ENCODE data around the gene BMP8B.

BMP8B gene

DNA sequence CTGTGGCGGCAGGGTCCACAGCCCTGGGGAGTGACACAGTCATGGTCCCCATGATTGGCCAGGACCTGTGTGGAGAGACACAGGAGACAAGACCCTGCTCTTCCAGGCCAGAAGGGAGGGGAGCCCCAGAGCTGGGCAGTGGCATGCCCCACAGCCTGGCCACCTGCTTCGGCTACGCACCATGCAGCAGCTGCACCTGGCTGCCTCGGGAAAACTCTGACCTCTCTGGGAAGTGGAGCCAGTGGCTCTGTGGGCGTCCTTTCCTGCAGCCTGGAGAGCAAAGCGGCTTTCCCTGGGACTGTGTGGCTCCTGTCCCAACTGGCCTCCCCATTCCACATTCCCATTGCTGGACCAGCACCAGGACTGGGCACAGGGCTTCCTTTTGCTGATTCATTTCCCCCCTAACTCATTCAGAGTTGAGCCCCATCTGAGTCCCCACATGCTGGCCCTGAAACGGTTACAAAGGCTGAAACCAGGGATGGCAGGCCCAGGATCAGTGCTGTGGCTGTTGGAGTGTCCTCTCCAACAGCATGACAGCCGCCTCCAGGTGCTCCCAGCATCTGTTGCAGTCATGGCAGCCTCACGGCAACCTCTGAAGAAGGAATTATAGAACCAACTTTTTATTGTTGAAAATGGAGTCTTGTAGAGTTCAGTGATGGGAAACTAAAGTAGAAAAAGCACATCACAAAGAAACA lies 32.6 kb downstream of the BMP8B start:
- no peak for DNase-seq

DNA sequence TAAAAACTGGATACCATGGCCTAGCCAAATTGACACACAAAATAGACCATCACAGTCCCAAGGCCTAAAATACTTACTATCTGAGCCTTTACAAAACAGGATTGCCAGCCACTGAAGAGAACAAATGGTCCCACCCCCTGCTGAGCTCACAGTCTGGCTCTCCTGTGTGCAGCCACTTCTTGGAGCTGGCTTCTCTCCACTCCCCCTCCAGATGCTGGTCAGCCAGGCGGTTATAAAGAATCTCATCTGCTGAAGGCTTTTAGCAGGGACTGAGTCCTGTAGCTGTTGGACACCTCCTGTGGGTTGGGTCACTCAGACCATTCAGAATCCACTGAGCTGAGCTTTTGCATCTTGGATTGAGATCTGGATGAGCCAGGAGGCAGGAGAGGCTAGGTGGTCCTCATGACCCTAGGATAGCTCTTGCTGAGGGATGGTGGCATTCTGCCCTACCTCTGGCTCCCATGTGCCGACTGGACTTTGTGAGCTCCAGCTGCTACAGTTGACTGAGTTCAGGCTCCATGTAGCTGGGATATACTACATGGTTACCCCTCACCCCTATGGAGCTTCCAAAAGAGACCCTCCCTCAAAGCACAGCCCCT lies 33.7 kb downstream of the BMP8B start:
- DNase-seq: no peak

DNA sequence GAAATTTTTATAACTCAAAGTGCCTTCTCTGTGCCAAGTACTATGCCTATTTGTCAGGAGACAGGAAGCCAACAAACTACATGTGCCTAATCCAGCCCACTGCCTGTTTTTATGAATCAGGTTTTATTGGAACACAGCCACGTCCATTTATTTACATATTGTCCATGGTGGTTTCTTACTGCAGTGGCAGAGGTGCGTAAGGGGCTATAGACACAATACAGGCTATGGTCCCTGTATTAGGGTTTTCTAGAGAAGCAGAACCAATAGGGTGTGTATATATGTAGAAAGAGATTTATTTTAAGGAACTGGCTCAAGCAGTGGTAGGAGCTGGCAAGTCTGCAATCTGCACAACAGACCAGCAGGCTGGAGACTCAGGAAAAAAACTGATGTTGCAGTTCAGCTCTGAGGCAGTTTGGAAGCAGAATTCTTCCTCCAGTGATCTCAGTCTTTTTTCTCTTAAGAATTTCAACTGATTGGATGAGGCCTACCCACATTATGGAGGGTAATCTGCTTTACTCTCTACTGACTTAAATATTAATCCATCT lies 34.6 kb downstream of the BMP8B start:
- no peak for DNase-seq

DNA sequence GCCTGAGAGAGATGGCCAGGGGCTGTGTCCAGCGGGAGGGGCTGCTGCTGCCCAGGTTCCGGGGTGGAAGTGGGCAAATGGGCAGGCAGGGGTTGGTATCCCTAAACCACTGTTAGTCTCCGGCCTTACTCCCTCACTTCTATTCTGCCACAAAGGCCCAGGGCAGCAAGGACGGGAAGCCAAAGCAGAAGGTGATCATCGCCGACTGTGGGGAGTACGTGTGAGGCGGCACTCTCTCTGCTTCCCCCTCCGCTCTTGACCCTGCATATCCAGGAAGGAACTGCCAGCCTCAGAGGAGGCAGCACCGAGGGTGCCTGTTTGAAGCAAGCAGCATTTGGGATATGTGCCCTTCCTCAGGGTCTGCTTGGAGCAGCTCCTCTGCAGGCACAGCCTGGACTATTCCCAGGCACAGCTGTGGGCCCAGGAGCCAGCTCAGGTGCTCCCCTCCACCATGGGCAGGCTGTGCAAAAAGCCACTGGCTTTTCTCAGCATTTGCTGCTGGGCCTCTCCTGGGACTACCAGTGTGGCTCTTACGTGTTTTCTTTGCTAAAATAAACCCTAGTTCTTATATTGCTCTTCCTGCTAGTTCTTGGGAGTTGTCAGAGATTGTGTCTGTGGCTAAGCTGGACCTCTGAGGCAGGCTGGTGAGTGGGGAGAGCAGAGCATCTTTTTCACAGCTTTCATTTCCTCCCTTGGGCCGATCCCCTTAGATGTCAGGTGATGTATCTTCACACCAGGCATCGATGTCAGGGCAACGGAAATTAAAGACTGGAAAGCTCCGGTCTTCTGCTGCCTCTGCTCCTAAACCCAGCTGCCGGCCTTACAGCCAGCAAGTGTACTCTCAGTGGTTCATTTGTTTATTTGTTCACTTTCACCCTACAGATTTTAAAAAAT lies 35.3 kb downstream of the BMP8B start:
- DNase-seq: no peak

DNA sequence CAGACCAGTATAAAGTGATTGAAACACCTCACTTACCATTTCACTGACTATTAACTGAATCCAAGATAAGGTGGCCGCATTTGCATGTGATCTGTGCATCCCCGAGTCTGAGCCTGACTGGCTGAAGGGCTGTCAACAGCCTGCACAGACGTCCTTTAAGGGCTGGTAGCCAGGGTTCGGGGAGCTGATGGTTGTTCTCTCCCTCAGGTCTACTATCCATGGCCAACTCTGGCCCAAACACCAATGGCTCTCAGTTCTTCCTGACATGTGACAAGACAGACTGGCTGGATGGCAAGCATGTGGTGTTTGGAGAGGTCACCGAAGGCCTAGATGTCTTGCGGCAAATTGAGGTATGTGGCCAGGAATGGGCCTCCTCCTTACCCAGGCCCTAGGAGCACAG lies 36.0 kb downstream of the BMP8B start:
- DNase-seq: no peak

DNA sequence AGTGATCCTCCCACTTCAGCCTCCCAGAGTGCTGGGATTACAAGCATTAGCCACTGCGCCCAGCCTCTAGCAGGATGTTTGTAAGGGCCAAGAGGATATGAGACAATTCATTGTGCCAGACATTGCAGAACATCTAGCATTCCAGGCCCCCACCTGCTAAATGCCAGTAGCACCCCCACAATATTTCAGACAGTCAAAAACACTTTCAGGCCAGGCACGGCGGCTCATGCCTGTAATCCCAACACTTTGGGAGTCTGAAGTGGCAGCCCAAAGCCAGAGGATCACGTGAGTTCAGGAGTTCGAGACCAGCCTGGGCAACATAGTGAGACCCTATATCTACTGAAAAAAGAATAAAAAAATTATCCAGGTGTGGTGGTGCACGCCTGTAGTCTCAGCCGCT lies 37.1 kb downstream of the BMP8B start:
- no peak for DNase-seq

DNA sequence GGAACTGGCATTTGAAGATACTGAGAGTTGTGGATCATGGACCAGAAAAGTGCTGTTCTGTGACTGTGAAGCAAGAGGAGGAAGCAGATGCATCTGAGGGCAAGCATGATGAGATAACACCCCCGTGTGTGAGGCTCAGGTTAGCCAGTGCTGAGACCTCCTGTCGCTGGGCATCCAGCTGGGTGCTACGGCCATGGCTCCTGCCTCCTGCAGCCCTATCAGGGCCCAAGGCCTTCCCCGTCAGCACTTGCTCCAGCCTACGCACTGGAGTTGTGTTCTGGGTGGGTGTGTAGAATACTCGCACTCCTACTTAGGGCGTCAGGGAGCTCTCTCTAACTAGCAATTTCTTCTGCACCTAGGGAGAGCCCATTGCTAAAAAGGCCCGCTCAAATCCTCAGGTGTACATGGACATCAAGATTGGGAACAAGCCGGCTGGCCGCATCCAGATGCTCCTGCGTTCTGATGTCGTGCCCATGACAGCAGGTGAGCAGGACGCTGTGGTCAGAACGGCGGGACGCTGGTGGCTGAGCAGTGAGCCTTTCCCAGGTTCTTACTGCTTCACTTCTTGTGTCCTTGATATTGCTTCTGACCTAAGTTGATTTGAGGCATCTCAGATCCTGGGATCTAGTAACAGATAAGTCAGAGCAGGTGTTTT lies 43.5 kb downstream of the BMP8B start:
- no peak for DNase-seq

DNA sequence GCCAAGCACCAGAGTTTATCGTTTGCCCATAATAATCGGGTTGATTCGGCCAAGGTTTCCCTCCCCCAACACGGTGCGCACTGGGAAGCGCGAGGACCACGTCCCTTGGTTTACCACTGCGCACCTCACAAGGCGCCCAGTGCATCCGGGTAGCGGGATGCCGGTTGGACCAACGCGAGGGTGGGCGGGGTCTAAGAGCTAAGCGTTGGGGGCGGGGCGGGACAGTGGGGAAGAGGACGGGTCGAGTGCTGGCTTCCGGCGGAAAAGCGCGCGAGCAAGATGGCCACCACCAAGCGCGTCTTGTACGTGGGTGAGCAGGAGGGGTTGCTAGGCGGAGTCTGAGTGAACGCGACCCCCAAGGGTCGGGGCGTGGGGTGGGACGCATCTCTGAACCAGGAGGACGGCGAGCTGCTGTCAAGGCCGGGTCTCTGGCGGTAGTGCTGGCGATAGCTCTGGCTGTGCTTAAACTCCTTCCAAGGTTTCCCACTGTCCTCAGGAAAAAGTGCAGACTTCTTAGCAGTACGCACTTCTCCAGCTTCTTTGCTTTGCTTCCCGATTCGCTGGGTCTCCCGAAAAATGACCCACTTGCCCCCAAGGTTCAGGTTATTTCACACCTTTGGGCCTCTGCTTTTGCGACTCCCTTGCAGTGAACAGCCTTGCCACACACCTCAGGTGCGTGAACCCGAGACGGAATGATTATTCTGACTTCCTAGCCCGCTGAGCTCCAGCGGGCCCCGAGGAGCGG lies 49.9 kb downstream of the BMP8B start, which contains the start of gene PPIE:
PPIE (plus strand) TSS at position 261 of the 745 bp plus-strand sequence; CDS start at position 280, 19 bp downstream.
- peak; percentile 97 for DNase-seq

DNA sequence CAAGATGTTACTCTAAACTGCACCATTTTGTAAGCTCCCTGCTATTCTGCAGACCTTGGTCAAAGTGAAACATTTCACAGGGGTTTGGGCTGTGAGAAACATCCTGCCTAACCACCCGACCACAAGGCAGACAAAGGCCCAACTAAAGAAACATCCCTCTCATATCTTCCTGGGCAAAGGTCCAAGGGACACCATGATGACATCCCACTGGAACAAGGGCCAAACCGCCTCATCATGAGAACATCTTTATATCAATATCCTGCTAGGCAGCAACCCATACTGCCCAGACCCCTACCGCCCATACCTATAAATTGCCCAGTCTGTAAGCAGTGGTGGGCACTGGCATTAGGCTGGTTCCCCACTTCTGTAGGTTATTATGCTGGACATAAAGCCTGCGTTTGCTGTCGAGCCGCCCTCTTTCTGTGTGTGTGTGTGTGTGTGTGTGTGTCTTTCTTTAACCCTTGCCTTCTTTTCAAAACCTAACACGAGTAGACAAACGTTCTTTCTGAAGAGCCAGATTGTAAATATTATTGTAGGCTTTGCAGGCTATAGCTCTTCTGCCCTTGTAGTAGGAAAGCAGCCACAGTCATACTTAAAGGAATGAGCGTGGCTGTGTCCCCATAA lies 51.0 kb downstream of the BMP8B start:
- DNase-seq: no peak

DNA sequence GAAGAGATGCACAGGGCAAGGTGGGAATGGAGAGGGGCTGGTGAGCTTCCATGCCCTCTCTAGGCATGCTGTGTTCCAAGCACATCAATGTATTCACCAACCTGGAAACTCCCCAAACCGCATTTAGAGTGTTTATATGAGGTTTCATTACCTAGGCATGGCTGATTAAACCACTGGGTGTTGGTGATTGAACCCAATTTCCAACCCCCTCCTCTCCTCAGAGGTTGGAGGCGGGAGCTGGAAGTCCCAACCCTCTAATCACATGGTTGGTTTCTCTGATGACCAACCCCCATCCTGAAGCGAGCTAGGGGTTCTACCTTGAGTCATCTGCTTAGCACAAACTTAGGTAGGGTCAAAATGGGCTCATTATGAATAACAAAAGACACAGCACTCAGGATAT lies 52.9 kb downstream of the BMP8B start:
- no peak for DNase-seq

DNA sequence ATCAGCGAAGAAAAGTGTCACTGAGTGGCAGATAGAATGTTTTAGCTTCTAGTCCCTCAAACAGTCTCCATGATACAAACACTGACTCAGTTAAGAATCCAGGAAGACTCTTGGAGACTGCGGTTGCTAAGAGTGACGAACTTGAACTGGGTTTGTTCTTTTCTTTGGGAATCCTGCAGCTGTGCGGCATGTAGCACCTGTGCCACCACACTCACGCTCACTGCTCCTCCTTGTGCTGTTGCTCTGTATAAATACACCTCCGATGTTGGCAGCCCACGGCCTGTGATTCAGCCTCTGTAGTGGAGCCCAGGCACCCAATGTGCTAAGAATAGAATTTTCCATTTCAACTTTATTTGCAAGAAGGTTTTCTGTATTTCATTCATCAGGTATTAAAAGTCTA lies 55.5 kb downstream of the BMP8B start:
- no peak for DNase-seq

DNA sequence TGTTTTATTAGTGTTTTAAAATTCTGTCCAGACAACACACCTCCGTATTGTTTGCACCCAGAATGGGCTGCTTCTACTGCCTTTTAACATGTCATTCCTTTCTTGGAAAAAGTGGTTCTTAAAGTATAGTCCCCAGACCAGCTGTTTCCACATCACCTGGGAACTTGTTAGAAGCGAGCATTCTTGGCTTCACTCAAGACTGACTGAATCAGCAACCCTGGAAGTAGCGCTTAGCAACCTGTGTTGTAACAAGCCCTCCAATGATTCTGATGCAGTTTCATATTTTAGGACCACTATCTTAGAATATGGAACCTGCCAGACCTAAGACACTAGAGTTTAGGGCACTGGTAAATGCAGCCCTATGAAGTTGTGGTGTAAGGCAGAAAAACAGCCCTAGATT lies 55.9 kb downstream of the BMP8B start:
- no peak for DNase-seq

DNA sequence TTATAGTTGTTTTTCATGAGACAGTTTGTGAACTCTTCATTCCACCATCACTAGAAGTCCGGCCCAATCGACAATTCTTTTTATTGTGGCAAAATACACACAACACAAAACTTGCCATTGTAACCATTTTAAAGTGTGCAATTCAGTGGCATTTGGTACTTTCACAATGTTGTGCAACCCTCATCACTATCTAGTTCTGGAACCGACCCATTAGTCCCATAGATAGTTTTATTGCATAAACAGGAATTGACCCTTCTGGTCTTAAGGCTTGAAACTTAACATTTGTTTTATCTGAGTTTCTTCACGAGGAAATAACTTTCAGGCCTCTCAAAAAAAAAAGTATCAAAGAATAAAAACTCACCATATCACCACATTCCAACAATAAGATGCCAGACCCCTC lies 58.8 kb downstream of the BMP8B start:
- no peak for DNase-seq

DNA sequence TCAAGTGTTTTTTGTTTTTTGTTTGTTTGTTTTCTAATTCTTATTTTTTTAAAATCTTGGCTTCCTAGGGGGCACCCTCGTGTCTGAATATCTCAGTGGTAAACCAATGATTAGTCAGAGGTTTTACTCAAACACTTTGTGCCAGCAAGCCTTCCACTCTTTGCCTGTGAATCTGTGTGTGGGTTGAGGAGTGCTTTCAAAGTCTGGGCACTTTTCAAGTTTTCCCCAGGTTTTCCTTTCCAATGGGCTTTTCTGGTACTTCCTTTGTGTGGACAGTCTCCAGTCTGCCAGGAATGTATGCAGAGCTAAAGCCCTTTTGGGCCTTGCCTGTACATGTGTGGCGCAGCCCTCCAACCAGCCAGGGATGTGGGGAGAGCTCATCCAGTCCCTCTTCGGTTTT lies 59.6 kb downstream of the BMP8B start:
- DNase-seq: no peak

DNA sequence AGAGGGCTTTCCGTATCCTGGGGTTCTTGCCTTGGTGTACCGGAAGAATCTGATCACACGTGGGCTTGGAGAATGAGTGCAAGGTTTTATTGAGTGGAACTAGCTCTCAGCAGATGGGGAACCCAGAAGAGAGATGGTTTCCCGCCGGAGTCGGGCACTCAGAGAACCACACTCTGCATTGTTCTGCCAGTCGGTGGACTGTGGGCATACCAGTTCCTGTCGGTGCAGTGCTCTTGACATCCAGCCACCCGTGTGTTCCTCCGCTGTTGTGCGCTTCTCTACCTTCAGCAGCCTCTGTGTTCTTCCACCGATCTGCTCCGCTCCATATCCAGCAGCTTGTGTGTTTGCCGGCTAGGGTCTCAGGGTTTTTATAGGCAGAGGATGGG lies 60.7 kb downstream of the BMP8B start:
- DNase-seq: no peak

DNA sequence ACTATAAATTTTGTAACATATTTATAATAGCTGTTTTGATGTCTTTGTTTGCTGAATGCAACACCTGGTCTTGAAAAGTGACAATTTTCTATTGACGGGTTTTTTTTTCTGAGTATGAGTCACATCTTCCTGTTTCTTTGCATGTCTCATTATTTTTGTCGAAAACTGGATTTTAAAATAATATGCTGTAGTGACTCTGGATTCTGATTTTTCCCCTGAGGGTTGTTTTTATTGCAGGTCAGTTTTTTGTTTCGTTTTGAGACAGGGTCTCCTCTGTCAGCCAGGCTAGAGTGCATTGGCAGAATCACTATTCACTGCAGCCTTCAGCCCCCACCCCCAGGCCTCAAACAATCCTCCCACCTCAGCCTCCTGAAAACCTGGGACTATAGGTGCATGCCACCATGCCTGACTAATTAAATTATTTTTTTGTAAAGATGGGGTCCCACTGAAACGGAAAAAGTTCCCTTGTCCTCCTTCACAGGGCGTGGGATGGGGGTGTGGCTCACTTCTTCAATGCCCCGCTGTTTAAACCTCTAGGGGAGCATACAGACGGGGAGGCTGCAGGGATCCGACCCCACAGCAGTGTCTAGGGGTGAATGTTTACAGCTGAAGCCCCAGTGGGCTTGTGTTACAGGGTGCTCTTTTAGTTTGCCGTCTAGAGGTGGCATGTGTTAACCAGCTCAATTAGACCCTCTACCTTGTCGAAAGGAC lies 61.3 kb downstream of the BMP8B start:
- DNase-seq: no peak

DNA sequence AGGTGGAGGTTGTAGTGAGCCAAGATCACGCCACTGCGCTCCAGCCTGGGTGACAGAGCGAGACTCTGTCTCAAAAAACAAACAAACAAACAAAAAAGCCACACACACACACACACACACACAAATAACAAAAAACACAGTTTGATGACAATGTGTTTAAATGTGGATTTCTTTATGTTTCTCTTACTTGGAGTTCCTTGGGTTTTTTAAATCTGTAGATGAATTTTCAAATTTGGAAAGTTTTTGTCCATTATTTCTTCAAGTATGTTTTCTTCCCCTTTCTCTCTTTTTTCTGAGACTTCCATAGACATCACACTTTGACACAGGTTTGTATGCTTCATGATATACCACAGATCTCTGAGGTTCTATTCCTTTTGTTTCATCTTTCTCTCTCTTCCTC lies 62.1 kb downstream of the BMP8B start:
- DNase-seq: no peak

DNA sequence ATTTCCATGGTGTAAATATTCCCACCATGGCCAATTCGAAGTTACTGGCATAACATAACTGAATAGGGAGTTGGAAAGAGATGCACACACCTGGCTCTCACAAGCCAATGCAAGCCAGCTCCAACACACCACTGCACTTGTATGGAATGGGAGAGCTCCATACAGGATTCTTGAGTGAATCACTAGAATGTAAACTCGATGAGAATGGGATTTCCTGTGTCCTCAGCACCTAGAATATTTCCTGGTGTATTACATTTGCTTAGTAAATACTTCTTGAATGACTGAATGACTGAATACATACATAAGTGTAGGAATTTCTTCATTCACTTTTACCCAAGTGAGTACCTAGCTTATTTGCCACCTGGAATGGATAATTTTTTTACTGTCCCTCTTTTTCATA lies 66.2 kb downstream of the BMP8B start:
- DNase-seq: no peak

DNA sequence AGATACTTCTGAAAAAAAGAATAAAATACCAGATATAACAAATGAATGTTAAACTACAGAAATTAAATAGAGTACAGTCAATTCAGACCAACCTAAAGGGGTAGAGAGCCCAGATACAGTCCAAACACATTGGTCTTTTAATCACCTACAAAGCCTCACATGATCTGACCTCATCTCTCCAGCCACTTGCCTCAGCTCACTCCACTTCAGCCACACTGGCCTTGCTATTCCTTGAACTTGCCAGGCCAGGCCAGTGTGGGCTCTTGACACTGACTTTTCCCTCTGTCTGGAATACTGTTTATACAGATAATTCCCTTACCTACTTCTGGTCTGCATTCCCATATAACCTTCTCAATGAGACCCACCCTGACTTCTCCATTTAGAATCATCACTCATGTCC lies 67.0 kb downstream of the BMP8B start:
- no peak for DNase-seq

DNA sequence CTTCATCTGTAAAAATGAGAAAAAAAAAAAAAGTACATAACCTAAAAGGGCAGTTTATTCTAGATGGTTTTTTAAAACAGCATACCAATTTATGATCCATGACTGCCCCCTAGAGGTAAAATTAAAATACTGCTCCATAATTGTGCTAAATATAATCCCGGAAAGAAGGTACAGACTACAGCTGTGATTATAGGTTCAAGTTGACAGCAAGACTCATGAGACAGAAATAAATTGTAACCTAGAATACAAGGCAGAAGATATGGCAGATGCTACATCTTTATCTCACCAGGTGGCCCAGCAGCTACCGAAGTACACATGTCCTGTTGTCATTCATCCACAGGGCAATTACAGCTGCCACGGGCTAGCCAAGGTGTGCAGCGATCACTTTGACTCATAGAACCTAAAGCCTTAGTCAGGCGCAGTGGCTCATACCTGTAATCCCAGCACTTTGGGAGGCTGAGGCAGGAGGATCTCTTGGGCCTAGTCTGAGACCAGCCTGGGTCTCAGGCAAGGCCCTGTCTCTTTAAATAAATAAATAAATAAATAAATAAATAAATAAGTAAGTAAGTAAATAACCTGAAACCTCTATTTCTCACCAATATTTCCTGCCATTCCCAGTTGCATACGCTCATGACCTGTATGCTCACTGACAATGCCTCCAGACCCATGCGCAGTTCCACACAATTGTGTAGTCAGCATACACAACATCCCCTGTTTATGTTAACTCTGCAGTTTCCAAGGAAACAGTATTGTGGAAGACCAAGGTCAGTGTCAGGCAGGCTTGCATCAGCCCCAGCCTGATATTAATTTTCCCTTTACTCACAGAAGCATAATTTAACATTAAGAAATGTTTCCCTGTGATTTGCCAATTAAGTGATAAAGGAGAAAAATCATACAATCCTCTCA lies 68.3 kb downstream of the BMP8B start:
- DNase-seq: no peak
